Chondrocyte (in vitro differentiated cells): ENCODE results near the gene PLA2G5. TPM values are rescaled to one million over a fixed set of nuclear protein-coding genes. Genes with fewer than 3 reads are reported as not detected.
"Not testable (repeated sequence)": the region's sequence is repeated elsewhere in the genome, so short reads cannot be mapped to it uniquely, and the experiment has no call there.

Experiments used
- DNase-seq: peaks from one replicate; pipeline ENCODE4 v3.0.0; 2021; ENCODE audit warnings: mixed read lengths, low spot score
- H3K27ac Mint-ChIP-seq: one replicate; pipeline ENCODE4 v1.8.0; 2021; ENCODE audit warnings: mild to moderate bottlenecking, moderate library complexity, mixed read lengths; ENCODE audit not compliant: unreplicated experiment
- H3K27me3 Mint-ChIP-seq: 2 replicates; pipeline ENCODE4 v1.8.0; 2021; ENCODE audit warnings: low read depth, mixed read lengths
- H3K36me3 Mint-ChIP-seq: 2 replicates; pipeline ENCODE4 v1.8.0; 2021; ENCODE audit warnings: low read depth, mixed read lengths
- H3K4me1 Mint-ChIP-seq: 2 replicates; pipeline ENCODE4 v1.8.0; 2021; ENCODE audit warnings: low read depth, mild to moderate bottlenecking, mixed read lengths
- H3K4me3 Mint-ChIP-seq: one replicate; pipeline ENCODE4 v1.8.0; 2021; ENCODE audit warnings: mild to moderate bottlenecking, moderate library complexity, mixed read lengths; ENCODE audit not compliant: unreplicated experiment
- H3K9me3 Mint-ChIP-seq: 2 replicates; pipeline ENCODE4 v1.8.0; 2021; ENCODE audit warnings: low read depth, mixed read lengths
- total RNA-seq: library from RNA; stranded (reverse); gene quantifications from 3 replicates; pipeline ENCODE4 v1.2.1, GENCODE V29; 2021
- TF ChIP-seq, protein P1 (sequence below): fragments of 200-600 bp; sonication (generic); IDR thresholded peaks from 2 replicates; pipeline ENCODE4 v1.5.0; 2021; ENCODE audit warnings: antibody characterized with exemption, mild to moderate bottlenecking, moderate library complexity

PLA2G5 gene
- total RNA-seq, 1 donor from 2014 or later = not detected

DNA sequence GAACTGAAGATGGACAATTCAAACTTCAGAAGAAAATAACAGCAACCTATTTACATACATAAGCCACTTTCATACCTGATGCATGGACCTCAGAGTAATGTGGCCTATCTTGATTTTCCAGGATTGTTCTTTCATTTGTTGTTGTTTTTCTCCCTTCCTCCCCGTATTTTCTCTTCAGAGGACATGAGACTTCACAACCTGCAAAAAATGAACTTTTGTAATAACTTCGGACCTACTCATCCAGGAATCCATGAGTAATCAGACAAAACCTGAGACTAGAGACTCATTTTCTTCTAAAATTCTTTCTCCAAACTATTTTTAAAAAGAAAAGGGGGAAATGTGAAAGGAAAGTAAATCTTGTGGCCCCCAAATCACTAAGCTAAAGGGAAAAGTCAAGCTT is 17.6 kb upstream of the PLA2G5 start:
- H3K36me3 Mint-ChIP-seq = peaks cover 1% of the 10 kb centered on the region
- H3K4me3 Mint-ChIP-seq = no peak overlapping the region
- no peak overlapping the region for H3K27ac Mint-ChIP-seq
- DNase-seq = no peak
- H3K9me3 Mint-ChIP-seq = peaks cover 12% of the 10 kb centered on the region
- H3K27me3 Mint-ChIP-seq = peaks cover 15% of the 10 kb centered on the region
- TF ChIP-seq, protein P1, sequence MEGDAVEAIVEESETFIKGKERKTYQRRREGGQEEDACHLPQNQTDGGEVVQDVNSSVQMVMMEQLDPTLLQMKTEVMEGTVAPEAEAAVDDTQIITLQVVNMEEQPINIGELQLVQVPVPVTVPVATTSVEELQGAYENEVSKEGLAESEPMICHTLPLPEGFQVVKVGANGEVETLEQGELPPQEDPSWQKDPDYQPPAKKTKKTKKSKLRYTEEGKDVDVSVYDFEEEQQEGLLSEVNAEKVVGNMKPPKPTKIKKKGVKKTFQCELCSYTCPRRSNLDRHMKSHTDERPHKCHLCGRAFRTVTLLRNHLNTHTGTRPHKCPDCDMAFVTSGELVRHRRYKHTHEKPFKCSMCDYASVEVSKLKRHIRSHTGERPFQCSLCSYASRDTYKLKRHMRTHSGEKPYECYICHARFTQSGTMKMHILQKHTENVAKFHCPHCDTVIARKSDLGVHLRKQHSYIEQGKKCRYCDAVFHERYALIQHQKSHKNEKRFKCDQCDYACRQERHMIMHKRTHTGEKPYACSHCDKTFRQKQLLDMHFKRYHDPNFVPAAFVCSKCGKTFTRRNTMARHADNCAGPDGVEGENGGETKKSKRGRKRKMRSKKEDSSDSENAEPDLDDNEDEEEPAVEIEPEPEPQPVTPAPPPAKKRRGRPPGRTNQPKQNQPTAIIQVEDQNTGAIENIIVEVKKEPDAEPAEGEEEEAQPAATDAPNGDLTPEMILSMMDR = no peak
- H3K4me1 Mint-ChIP-seq = no peaks in the 10 kb centered on the region

GRCh38 chr1:20057886-20058420 is 12.0 kb upstream of the PLA2G5 start:
- TF ChIP-seq, protein P1 = no peak
- no peak for DNase-seq
- Mint-ChIP-seq H3K36me3 (no peaks in the 10 kb centered on the region), H3K27ac (no peak overlapping the region), H3K4me1 (no peaks in the 10 kb centered on the region), H3K9me3 (peaks cover 2% of the 10 kb centered on the region), H3K27me3 (peaks cover 14% of the 10 kb centered on the region), H3K4me3 (no peak overlapping the region)

DNA sequence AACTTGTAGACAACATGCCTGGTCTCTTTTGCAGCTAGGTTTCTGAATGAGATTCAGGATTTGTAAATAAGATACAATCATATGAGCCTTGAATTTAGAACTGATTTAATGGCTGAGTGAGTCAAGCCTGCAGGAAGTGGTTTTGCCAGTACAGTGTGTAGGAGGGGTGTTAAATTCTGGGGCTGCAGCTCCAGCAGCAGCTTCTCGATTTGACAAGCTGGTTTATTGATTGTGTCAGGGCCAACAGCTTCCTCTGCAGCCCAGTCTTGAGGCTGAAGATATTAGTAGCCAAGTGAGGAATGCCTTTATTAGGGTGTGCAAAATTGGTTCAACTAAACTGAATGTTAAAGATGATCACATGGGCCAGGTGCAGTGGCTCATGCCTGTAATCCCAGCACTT is 11.5 kb upstream of the PLA2G5 start:
- Mint-ChIP-seq H3K36me3 (no peaks in the 10 kb centered on the region), H3K27me3 (peaks cover 13% of the 10 kb centered on the region), H3K27ac (no peak overlapping the region), H3K4me3 (no peak overlapping the region), H3K9me3 (peaks cover 2% of the 10 kb centered on the region), H3K4me1 (no peaks in the 10 kb centered on the region)
- TF ChIP-seq, protein P1 = no peak
- DNase-seq = no peak

DNA sequence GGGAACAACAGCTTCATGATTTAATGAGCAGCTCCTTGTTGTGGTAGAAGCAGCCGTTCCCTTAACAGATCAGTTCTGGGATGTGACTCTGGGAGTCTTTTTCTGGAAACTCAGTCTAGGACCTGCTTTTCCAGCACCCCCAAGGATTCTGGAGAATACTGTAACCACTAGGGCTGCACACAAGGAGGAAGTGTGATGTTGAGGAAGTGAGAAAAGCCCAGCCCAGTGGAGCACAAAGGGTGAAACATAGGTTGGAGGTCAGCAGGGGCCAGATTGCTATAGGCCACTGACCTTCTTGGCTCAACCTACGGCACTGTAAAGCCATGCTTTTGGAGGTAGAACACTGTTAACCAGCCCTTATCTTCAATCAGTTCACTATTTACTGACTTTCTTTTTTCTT is 10.1 kb upstream of the PLA2G5 start:
- Mint-ChIP-seq H3K9me3 (peaks cover 2% of the 10 kb centered on the region), H3K27me3 (peaks cover 10% of the 10 kb centered on the region), H3K36me3 (no peaks in the 10 kb centered on the region), H3K4me3 (no peak overlapping the region), H3K27ac (no peak overlapping the region), H3K4me1 (no peaks in the 10 kb centered on the region)
- TF ChIP-seq, protein P1 = no peak
- DNase-seq = no peak

DNA sequence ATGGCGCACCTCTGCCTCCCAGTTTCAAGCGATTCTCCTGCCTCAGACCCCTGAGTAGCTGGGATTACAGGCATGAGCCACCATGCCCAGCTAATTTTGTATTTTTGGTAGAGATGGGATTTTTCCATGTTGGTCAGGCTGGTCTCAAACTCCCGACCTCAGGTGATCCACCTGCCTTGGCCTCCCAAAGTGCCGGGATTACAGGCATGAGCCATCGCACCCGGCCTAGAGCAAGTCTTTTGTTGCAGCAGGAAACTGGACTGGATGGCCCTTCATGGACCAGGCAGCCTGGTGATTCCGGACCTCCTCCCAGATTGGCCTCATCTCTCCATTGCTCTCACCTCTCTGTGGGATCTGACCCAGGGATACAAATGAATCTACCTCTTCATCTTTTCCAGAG is 9.2 kb upstream of the PLA2G5 start:
- not testable (repeated sequence) for DNase-seq, H3K4me1 Mint-ChIP-seq

DNA sequence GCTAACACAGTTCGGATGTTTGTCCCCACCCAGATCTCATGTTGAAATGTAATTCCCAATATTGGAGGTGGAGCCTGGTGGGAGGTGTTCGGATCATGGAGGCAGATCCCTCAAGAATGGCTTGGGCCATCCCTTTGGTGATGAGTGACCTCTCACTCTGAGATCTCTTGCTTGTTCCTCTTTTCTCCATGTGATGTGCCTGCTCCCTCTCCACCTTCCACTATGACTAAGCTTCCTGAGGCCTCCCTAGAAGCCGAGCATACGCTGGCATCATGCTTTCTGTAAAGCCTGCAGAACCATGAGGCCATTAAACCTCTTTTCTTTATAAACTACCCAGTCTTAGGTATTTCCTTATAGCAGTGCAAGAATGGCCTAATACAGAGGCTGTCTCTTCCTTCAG is 8.1 kb upstream of the PLA2G5 start:
- no peak for DNase-seq
- H3K9me3 Mint-ChIP-seq = peaks cover 2% of the 10 kb centered on the region

More for the DNA sequence above, 9.2 kb upstream of the PLA2G5 start:
- H3K9me3 Mint-ChIP-seq, H3K27ac Mint-ChIP-seq, H3K36me3 Mint-ChIP-seq, H3K4me3 Mint-ChIP-seq: not testable (repeated sequence)
- H3K27me3 Mint-ChIP-seq = peaks cover 11% of the 10 kb centered on the region

More for the DNA sequence above, 8.1 kb upstream of the PLA2G5 start:
- Mint-ChIP-seq H3K4me1 (no peaks in the 10 kb centered on the region), H3K27me3 (peaks cover 7% of the 10 kb centered on the region), H3K4me3 (no peak overlapping the region), H3K36me3 (no peaks in the 10 kb centered on the region), H3K27ac (no peak overlapping the region)
- TF ChIP-seq, protein P1 = no peak
